Stomach (tissue), 4 donors: ENCODE data around the gene SLC1A2.

Source experiments
- CTCF ChIP-seq, 7 experiments: fragments of 450-650 bp in 4 of 7; fragments of 200-600 bp in 3 of 7; sonication (generic) in 3 of 7; IDR thresholded peaks; one replicate each; pipeline ENCODE4 v1.5.1; 2016 to 2019; ENCODE audit warnings: antibody characterized with exemption in 7 of 7, control low read depth in 2 of 7, mild to moderate bottlenecking in 1 of 7
- EP300 ChIP-seq: sonication (generic); formaldehyde crosslinking; IDR thresholded peaks from one replicate; pipeline ENCODE4 v1.6.1; 2017; ENCODE audit warnings: antibody characterized with exemption
- POLR2A ChIP-seq, 4 donors: fragments of 450-650 bp; IDR thresholded peaks; one replicate each; pipeline ENCODE4 v1.6.1; 2016; ENCODE audit warnings: antibody characterized with exemption in 4 of 4, control low read depth in 2 of 4, mild to moderate bottlenecking in 1 of 4, moderate library complexity in 1 of 4

GRCh38 chr11:35274909-35275785 lies 144.2 kb downstream of the SLC1A2 start:
- TF ChIP-seq POLR2A (IDR thresholded peaks at IDR 0.05) (no peak), CTCF (IDR thresholded peaks at IDR 0.05) (no peak), EP300 (no peak)
